ENCODE results near the gene TGIF2. TPM values are rescaled to one million over a fixed set of nuclear protein-coding genes. Genes with fewer than 3 reads are reported as not detected.

TGIF2 gene
- 10.3 and 10.8 TPM in 2 replicates for polyA plus RNA-seq (2012; rRNA removed)
- 9.4 and 11.0 TPM in 2 replicates for polyA plus RNA-seq (2012; cell fraction: cytosol; rRNA removed)
- 8.9 and 12.7 TPM in 2 replicates for polyA plus RNA-seq (2012; cell fraction: nucleus; rRNA removed)

- Histone ChIP-seq H4K20me1 (ENCODE audit: insufficient read depth) (peaks cover 5% of the 10 kb centered on the region; the same call in 1 of the 2 replicates), H3K4me2 (peak within 1 kb of the TSS; percentile 99), H3K79me2 (ENCODE audit: insufficient read depth) (peaks cover 39% of the 10 kb centered on the region), H3F3A (replicated peaks; ENCODE audit: insufficient read depth) (peaks cover 42% of the 10 kb centered on the region), H3K9me3 (no peaks in the 10 kb centered on the region), H3K9ac (peak within 1 kb of the TSS; percentile 84), H3K4me3 (ENCODE audit: low read depth in 2 of 2, low read length in 1 of 2) (peak within 1 kb of the TSS; percentile 65 to 77), H2AFZ (ENCODE audit: low read depth) (peak within 1 kb of the TSS; percentile 91), H3K4me1 (ENCODE audit: control insufficient read depth in 1 of 2, insufficient read depth in 2 of 2, low read depth in 1 of 2, low read length in 1 of 2) (peaks cover 17 to 20% of the 10 kb centered on the region in 2 experiments; a peak in 3 of 4 replicates), H3K27ac (ENCODE audit: low read depth in 2 of 2, low read length in 1 of 2) (peak within 1 kb of the TSS; percentile 55 to 78), H3K36me3 (replicated peaks in 1 of 2; ENCODE audit: control insufficient read depth in 1 of 2, insufficient read depth in 2 of 2, low read length in 1 of 2) (peaks cover 0 to 1% of the 10 kb centered on the region in 2 experiments), H3K27me3 (ENCODE audit: insufficient read depth) (no peaks in the 10 kb centered on the region), H3K9me2 (no peaks in the 10 kb centered on the region)
- WGBS (ENCODE audit: low lambda C conversion rate) = 25% methylated on average over 19 of the region's 80 CpGs
- ChIA-PET CTCF (interaction anchor here (0.5 to 3.6 kb wide), 6 partner anchors 11 to 201 kb away, joined by 3 to 20 read pairs (median 4); partner anchors contain the start of genes DSN1 and RAB5IF), POLR2A (no interaction called here)
- TF ChIP-seq MXI1 (IDR thresholded peaks at IDR 0.05; ENCODE audit: low read depth, low read length) (peak; percentile 32; the same call in 1 of the 2 replicates), RCOR1 (IDR thresholded peaks at IDR 0.05; ENCODE audit: low read length) (no peak), POLR2AphosphoS5 (IDR thresholded peaks at IDR 0.05; ENCODE audit: low read depth, low read length) (peak; percentile 37; the same call in 1 of the 2 replicates), YY1 (IDR thresholded peaks at IDR 0.05; ENCODE audit: low read depth) (no peak), REST (IDR thresholded peaks at IDR 0.05; ENCODE audit: low read depth, low read length) (no peak), GATA2 (CRISPR knock-in tag; IDR thresholded peaks at IDR 0.05) (no peak), MEF2A (IDR thresholded peaks at IDR 0.05; ENCODE audit: borderline replicate concordance, low read depth) (no peak), NFIC (IDR thresholded peaks at IDR 0.05; ENCODE audit: borderline replicate concordance) (no peak), TEAD4 (IDR thresholded peaks at IDR 0.05; ENCODE audit: borderline replicate concordance, insufficient read depth) (no peak), FOXJ3 (CRISPR knock-in tag; IDR thresholded peaks at IDR 0.05) (no peak), RAD21 (IDR thresholded peaks at IDR 0.05; ENCODE audit: low read length) (no peak), GABPA (IDR thresholded peaks at IDR 0.05; ENCODE audit: low read depth) (peak; percentile 59), FOXM1 (IDR thresholded peaks at IDR 0.05; ENCODE audit: low read depth) (no peak)
- TF ChIP-seq, protein P1, sequence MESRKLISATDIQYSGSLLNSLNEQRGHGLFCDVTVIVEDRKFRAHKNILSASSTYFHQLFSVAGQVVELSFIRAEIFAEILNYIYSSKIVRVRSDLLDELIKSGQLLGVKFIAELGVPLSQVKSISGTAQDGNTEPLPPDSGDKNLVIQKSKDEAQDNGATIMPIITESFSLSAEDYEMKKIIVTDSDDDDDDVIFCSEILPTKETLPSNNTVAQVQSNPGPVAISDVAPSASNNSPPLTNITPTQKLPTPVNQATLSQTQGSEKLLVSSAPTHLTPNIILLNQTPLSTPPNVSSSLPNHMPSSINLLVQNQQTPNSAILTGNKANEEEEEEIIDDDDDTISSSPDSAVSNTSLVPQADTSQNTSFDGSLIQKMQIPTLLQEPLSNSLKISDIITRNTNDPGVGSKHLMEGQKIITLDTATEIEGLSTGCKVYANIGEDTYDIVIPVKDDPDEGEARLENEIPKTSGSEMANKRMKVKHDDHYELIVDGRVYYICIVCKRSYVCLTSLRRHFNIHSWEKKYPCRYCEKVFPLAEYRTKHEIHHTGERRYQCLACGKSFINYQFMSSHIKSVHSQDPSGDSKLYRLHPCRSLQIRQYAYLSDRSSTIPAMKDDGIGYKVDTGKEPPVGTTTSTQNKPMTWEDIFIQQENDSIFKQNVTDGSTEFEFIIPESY (IDR thresholded peaks at IDR 0.05; ENCODE audit: borderline replicate concordance, low read depth) = no peak
- TF ChIP-seq, protein P2, sequence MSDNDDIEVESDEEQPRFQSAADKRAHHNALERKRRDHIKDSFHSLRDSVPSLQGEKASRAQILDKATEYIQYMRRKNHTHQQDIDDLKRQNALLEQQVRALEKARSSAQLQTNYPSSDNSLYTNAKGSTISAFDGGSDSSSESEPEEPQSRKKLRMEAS (IDR thresholded peaks at IDR 0.05; ENCODE audit: low read depth) = peak; percentile 45; the same call in 1 of the 2 replicates
- peak; percentile 96 for DNase-seq
These were observed at the start of gene TGIF2 for GRCh38 chr20:36573103-36573797. Gene TGIF2, plus strand, starts transcription at chr20:36573597. Its CDS starts 5,178 bp downstream, at chr20:36578775.

All from SK-N-SH (cell line).